ENCODE data around the gene TAF11. TPM values are rescaled to one million over a fixed set of nuclear protein-coding genes. Genes with fewer than 3 reads are reported as not detected.

The TAF11 gene
- total RNA-seq, 2 experiments from 2014 or later, result 31.5 to 38.1 TPM

- CTCF ChIA-PET, result interaction anchor here (1.5 kb wide), 1 partner anchor 12 kb away, joined by 4 read pairs; no protein-coding TSS in a partner anchor
- intact Hi-C loops (cut with DNase I, micrococcal nuclease), result no loop called here
- H3K4me3 Mint-ChIP-seq, result peak overlapping the region; percentile 52
- ATAC-seq (ENCODE audit: poor library complexity), result peak; percentile 87
- Histone ChIP-seq H3K9me3 (ENCODE audit: control insufficient read depth in 1 of 2, insufficient read depth in 1 of 2, low read length in 2 of 2) (no peaks in the 10 kb centered on the region), H3K4me3 (ENCODE audit: low read length) (no peak overlapping the region), H3K36me3 (ENCODE audit: insufficient read depth, low read length) (peaks cover 3% of the 10 kb centered on the region), H3K27me3 (ENCODE audit: control insufficient read depth in 1 of 2, insufficient read depth in 2 of 2, low read length in 2 of 2) (no peaks in the 10 kb centered on the region), H3K4me1 (ENCODE audit: insufficient read depth, low read length) (peaks cover 13% of the 10 kb centered on the region), H3K27ac (ENCODE audit: low read depth in 1 of 2, low read length in 2 of 2) (no peak overlapping the region)
- DNase-seq, result peak in 10 of 14 experiments; percentile 1 to 71 (median 14)
- H3K9me3 Mint-ChIP-seq, result no peaks in the 10 kb centered on the region
- no peak for TF ChIP-seq CTCF (IDR thresholded peaks at IDR 0.05)
- H3K27me3 Mint-ChIP-seq, result no peaks in the 10 kb centered on the region
- POLR2A ChIA-PET, result interaction anchor here (0.6 kb wide), 1 partner anchor 74 kb away, joined by 3 read pairs; no protein-coding TSS in a partner anchor
- peaks cover 38% of the 10 kb centered on the region for H3K4me1 Mint-ChIP-seq (ENCODE audit: low read depth)
- peaks cover 2% of the 10 kb centered on the region for H3K36me3 Mint-ChIP-seq (ENCODE audit: low read depth)
- peak overlapping the region; percentile 19 for H3K27ac Mint-ChIP-seq
Measured at GRCh38 chr6:34912715-34913464, 25.0 kb upstream of the TAF11 start.

- Histone ChIP-seq H3K36me3 (ENCODE audit: insufficient read depth, low read length) (no peaks in the 10 kb centered on the region), H3K4me1 (ENCODE audit: insufficient read depth, low read length) (peaks cover 13% of the 10 kb centered on the region), H3K27ac (ENCODE audit: low read depth in 1 of 2, low read length in 2 of 2) (no peak overlapping the region), H3K27me3 (ENCODE audit: control insufficient read depth in 1 of 2, insufficient read depth in 2 of 2, low read length in 2 of 2) (no peaks in the 10 kb centered on the region), H3K4me3 (ENCODE audit: low read length) (no peak overlapping the region), H3K9me3 (ENCODE audit: control insufficient read depth in 1 of 2, insufficient read depth in 1 of 2, low read length in 2 of 2) (no peaks in the 10 kb centered on the region)
- H3K4me1 Mint-ChIP-seq (ENCODE audit: low read depth), result peaks cover 38% of the 10 kb centered on the region
- H3K27me3 Mint-ChIP-seq, result no peaks in the 10 kb centered on the region
- H3K36me3 Mint-ChIP-seq (ENCODE audit: low read depth), result no peaks in the 10 kb centered on the region
- ChIA-PET POLR2A (no interaction called here), CTCF (interaction anchor here (0.6 to 1.2 kb wide), 2 partner anchors 22 to 75 kb away, joined by 3 read pairs; partner anchors contain the start of gene ANKS1A)
- H3K4me3 Mint-ChIP-seq, result no peak overlapping the region
- H3K9me3 Mint-ChIP-seq, result no peaks in the 10 kb centered on the region
- ATAC-seq (ENCODE audit: poor library complexity) (no peak), DNase-seq (no peak)
- intact Hi-C loops (cut with DNase I, micrococcal nuclease), result no loop called here
- no peak for TF ChIP-seq CTCF (IDR thresholded peaks at IDR 0.05)
- H3K27ac Mint-ChIP-seq, result no peak overlapping the region
Measured at GRCh38 chr6:34911822-34912221, 24.0 kb upstream of the TAF11 start.

GRCh38 chr6:34909320-34909883 lies 21.6 kb upstream of the TAF11 start:
- DNase-seq, result no peak
- Histone ChIP-seq H3K4me1 (ENCODE audit: insufficient read depth, low read length) (peaks cover 13% of the 10 kb centered on the region), H3K9me3 (ENCODE audit: control insufficient read depth in 1 of 2, insufficient read depth in 1 of 2, low read length in 2 of 2) (no peaks in the 10 kb centered on the region), H3K27ac (ENCODE audit: low read depth in 1 of 2, low read length in 2 of 2) (no peak overlapping the region), H3K36me3 (ENCODE audit: insufficient read depth, low read length) (no peaks in the 10 kb centered on the region), H3K4me3 (ENCODE audit: low read length) (no peak overlapping the region), H3K27me3 (ENCODE audit: control insufficient read depth in 1 of 2, insufficient read depth in 2 of 2, low read length in 2 of 2) (no peaks in the 10 kb centered on the region)
- H3K36me3 Mint-ChIP-seq (ENCODE audit: low read depth), result no peaks in the 10 kb centered on the region
- TF ChIP-seq CTCF (IDR thresholded peaks at IDR 0.05), result no peak
- no peak for ATAC-seq (ENCODE audit: poor library complexity)
- H3K27ac Mint-ChIP-seq, result no peak overlapping the region
- H3K9me3 Mint-ChIP-seq, result no peaks in the 10 kb centered on the region
- ChIA-PET POLR2A (no interaction called here), CTCF (no interaction called here)
- H3K27me3 Mint-ChIP-seq, result no peaks in the 10 kb centered on the region
- H3K4me1 Mint-ChIP-seq (ENCODE audit: low read depth), result peaks cover 38% of the 10 kb centered on the region
- intact Hi-C loops (cut with DNase I, micrococcal nuclease), result no loop called here
- no peak overlapping the region for H3K4me3 Mint-ChIP-seq
